Left renal cortex interstitium (tissue), 4 donors: ENCODE data around the gene NXPE4. TPM values are rescaled to one million over a fixed set of nuclear protein-coding genes. Genes with fewer than 3 reads are reported as not detected.
"Not testable (repeated sequence)": the region's sequence is repeated elsewhere in the genome, so short reads cannot be mapped to it uniquely, and the experiment has no call there.

ENCODE experiments used
- DNase-seq, 4 donors: peaks; one replicate each; pipeline ENCODE4 v3.0.0-alpha.2; 2013; ENCODE audit warnings: low read depth in 4 of 4, low spot score in 2 of 4, missing footprints in 1 of 4
- polyA plus RNA-seq, 4 donors: library from polyadenylated mRNA; unstranded; fragments of 120-200 nt; gene quantifications; one replicate each; pipeline ENCODE4 v1.2.1, GENCODE V29; 2013; ENCODE audit not compliant: insufficient read length in 4 of 4

NXPE4 gene
- polyA plus RNA-seq, 4 donors, result 0.08 to 0.14 TPM; not detected in 2

DNA sequence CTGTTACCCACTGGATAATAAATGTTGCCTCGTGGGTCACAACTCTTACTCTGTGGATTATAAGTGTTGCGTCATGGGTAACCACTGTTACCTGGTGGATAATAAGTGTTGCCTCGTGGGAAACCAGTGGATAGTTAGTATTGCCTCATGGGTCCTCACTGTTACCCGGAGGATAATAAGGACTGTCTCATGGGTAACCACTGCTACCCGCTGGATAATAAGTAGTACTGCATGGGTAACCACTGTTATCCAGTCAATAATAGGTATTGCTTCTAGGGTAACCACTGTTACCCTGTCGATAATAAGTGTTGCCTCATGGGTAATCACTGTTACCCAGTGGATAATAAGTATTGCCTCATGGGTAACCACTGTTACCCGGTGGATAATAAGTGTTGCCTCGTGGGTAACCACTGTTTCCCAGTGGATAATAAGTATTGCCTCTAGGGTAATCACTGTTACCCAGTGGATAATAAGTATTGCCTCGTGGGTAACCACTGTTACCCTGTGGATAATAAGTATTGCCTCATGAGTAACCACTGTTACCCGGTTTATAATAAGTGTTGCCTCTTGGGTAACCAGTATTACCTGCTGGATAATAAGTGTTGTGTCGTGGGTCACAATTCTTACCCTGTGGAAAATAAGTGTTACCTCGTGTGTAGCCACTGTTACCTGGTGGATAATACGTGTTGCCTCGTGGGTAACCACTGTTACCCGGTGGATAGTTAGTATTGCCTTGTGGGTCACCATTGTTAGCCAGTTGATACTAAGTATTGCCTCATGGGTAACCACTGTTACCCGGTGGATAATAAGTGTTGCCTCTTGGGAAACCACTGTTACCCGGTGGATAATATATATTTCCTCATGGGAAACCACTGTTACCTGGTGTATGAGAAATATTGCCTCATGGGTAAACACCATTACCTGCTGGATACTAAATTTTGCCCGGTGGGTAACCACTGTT lies 15.7 kb upstream of the NXPE4 start:
- no peak for DNase-seq

DNA sequence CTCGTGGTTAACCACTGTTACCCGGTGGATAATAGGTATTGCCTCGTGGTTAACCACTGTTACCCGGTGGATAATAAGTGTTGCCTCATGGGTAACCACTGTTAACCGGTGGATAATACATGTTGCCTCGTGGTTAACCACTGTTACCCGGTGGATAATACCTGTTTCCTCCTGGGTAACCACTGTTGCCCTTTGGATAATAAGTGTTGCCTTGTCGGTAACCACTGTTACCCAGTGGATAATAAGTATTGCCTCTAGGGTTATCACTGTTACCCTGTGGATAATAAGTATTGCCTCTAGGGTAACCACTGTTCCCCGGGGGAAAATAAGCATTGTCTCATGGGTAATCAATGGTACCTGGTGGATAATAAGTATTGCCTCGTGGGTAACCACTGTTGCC lies 15.0 kb upstream of the NXPE4 start:
- DNase-seq, result no peak

DNA sequence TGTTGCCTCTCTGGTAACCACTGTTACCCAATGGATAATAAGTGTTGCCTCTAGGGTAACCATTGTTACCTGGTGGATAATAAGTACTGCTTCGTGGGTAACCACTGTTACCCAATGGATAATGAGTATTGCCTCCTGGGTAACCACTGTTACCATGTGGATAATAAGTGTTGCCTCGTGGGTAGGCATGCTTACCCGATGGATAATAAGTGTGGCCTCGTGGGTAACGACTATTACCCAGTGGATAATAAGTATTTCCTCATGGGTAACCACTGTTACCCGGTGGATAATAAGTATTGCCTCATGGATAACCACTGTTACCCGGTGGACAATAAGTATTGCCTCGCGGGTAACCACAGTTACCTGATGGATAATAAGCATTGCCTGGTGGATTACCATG lies 13.8 kb upstream of the NXPE4 start:
- no peak for DNase-seq

DNA sequence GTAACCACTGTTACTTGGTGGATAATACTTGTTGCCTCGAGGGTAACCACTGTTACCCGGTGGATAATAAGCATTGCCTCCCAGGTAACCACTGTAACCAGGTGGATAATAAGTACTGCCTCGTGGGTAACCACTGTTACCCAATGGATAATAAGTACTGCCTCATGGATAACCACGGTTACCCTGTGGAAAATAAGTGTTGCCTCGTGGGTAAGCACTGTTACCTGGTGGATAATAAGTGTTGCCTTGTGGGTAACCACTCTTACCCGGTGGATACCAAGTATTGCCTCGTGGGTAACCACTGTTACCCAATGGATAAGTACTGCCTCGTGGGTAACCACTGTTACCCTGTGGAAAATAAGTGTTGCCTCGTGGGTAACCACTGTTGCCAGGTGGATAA lies 13.0 kb upstream of the NXPE4 start:
- DNase-seq, result not testable (repeated sequence)

- DNase-seq, result no peak
These were observed 12.3 kb upstream of the NXPE4 start for GRCh38 chr11:114607753-114608459.

GRCh38 chr11:114606802-114607075 lies 11.2 kb upstream of the NXPE4 start:
- DNase-seq, result not testable (repeated sequence)

- no peak for DNase-seq
These were observed 10.6 kb upstream of the NXPE4 start for GRCh38 chr11:114606003-114606801.

DNA sequence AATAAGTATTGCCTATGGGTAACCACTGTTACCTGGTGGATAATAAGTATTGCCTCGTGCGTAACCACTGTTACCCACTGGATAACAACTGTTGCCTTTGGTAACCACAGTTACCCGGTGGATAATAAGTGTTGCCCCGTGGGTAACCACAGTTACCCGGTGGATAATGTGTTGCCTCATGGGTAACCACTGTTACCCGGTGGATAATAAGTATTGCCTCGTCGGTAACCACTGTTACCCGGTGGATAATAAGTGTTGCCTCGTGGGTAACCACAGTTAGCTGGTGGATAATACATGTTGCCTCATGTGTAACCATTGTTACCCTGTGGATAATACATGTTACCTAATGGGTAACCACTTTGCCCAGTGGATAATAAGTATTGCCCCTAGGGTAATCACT lies 9.8 kb upstream of the NXPE4 start:
- DNase-seq, result no peak

GRCh38 chr11:114604886-114605285 lies 9.3 kb upstream of the NXPE4 start:
- no peak for DNase-seq

DNA sequence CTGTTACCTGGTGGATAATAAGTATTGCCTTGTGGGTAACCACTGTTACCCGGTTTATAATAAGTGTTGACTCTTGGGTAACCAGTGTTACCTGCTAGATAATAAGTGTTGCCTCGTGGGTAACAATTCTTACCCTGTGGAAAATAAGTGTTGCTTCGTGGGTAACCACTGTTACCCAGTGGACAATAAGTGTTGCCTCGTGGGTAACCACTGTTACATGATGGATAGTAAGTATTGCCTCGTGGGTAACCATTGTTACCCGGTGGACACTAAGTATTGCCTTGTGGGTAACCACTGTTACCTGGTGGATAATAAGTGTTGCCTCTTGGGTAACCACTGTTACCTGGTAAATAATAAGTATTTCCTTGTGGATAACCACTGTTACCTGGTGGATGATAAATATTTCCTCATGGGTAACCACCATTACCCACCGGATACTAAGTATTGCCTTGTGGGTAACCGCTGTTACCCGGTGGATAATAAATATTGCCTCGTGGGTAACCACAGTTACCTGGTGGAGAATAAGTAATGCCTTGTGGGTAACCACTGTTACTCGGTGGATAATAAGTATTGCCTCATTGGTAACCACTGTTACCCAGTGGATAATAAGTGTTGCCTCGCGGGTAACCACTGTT lies 8.7 kb upstream of the NXPE4 start:
- no peak for DNase-seq

DNA sequence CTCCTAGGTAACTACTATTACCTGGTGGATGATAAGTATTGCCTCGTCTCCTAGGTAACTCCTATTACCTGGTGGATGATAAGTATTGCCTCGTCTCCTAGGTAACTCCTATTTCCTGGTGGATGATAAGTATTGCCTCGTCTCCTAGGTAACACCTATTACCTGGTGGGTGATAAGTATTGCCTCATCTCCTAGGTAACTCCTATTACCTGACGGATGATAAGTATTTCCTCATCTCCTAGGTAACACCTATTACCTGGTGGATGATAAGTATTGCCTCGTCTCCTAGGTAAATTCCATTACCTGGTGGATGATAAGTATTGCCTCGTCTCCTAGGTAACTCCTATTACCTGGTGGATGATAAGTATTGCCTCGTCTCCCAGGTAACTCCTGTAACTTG lies 7.6 kb upstream of the NXPE4 start:
- not testable (repeated sequence) for DNase-seq

GRCh38 chr11:114598461-114598860 lies 2.9 kb upstream of the NXPE4 start:
- DNase-seq, result no peak

DNA sequence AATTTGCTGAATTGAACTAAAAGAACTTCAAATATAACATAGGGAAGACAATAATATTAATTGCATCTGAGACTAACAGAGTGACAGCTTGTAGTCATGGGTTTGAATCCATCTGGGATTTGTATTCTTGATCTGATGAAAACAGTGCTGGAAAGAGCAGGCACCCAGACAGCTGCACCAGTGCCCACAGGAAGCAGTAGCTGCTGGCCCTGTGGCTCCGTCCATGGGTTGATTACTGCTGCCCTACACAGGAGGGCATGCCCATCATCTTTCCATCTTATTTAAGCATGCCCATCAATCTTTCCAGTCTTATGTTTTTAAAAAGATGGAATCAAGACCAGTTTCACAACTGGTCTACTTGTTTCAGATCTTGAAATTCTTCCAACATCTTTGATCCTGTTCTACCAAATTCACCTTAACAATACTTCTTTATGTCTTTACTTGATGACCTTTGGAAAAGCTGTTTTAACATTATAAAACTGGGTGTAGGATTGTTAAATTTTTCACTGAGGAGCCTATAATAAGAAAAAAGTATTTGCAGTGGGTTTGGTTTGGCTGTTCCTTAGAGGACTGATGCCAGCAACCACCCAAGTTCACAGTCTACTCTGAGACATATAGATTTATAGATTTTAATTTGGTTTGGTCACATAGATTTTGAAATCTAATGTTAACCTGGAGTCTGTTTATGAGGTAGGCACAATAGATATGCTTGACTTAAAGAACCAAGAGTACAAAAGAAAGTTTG lies 761 bp upstream of the NXPE4 start:
- no peak for DNase-seq

DNA sequence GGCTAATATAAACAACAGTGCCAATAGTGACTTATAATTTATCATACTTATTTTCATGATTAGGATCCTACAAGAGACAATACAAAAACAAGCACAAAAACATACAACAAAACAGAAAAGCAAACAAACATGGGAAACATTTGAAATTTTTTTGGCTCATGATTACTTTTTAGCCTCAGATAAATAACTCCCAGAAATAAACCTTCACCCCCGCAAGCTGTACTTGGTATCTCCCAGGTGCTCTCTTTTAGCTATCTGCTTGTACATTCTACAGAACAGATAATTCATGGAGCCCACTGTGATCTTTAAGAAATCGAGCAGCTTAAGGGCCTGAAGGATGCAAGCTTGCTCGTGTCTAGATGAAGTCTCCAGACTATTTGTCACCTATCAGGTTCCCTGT lies 883 bp downstream of the NXPE4 start:
- no peak for DNase-seq

- DNase-seq, result no peak
These were observed 8.1 kb downstream of the NXPE4 start for GRCh38 chr11:114587398-114587953.

DNA sequence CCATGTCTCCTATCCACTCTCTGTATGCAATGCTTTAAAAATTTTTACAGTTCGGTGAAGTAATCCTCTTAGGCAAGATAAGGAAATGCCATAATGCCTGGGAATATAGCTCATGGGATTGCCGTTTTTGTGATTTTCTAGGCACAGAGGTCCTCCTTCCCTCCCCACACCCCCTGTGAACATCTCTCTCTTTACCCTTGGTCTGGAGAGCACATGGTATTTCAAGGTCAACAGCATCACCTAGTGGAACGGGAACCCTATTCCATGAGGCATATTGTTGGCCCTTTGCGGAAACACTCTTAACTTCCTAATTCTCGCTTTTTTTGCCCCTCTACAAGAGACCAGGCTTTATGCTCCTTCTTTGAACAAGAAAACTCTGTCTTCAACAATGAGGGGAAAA lies 8.8 kb downstream of the NXPE4 start:
- no peak for DNase-seq

DNA sequence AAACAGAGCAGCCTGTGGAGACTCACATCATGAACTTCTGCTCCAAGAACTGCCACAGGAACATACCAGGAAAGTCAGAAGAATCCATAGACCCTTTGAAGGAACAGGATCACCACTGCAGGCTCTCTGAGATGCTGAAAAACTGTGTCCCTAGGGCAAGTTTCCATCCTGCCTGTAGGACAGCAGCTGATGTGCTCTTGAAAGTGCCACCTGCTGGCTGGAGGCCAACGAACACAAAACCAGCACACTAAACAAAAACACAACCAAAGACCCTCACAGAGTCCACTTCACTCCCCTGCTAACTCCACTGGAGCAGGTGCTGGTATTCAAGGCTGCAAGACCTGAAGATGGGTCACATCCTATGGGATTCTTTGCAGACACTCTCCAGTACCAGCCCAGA lies 23.9 kb downstream of the NXPE4 start:
- no peak for DNase-seq

DNA sequence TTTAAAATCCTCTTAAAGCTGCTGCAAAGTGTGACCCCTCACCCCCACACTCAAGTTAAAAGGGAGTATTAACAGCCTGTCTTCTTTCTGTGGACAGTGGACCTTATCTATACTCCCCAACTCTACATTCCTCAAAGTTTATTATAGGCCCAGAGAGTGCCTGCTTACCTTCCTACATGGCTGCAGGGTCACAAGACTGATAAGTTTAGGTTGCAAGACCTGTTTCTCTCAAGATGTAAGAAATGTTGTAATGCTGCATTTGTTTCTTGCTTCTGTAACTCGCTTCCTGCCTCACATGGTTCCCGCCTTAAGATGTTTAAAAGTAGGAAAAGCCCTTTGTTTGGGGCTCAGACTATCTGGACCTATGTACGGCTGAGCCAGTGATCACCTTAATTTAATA lies 25.8 kb downstream of the NXPE4 start:
- DNase-seq, result no peak

GRCh38 chr11:114566276-114566675 lies 29.3 kb downstream of the NXPE4 start:
- DNase-seq, result no peak

DNA sequence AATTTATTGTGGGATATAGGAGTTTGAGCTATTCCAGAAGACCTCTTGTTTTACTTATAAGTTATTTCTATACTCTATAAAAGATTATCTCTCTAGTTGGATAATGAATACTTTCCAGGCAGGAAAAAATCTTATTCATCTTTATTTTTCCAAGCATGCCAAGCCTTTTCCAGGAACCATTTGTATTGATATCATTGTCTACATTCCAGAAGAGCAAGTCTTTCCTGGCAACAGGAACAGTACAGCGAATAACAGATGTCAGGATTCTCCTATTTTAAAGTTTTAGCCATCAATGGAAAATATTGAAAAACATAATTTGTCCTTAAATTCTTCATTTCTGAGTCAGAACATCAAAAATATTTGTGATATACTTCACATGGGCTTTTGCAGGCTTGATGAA lies 30.8 kb downstream of the NXPE4 start:
- no peak for DNase-seq
